Endothelial cell of umbilical vein (primary cell): Measurements from ENCODE around the gene C22orf39. TPM values are rescaled to one million over a fixed set of nuclear protein-coding genes. Genes with fewer than 3 reads are reported as not detected.

Source experiments
- BruUV-seq: library from RNA; stranded (reverse); fragments of 400-500 nt; replicated peaks from 2 replicates; lab custom pipeline; 2021; lab: Mats Ljungman, UMichigan
- CTCF ChIA-PET: fragments of 300-600, 350-600 bp; sonication (Branson Sonifier 250); formaldehyde crosslinking; loops from one replicate; lab custom pipeline; 2021; ENCODE audit warnings: antibody characterized with exemption, inconsistent platforms; lab: Charles Lee
- POLR2A ChIA-PET: fragments of 300-600, 350-600 bp; sonication (Branson Sonifier 250); formaldehyde crosslinking; loops from one replicate; lab custom pipeline; 2021; ENCODE audit warnings: antibody characterized with exemption, inconsistent platforms; lab: Charles Lee
- DNase-seq: peaks from one replicate; pipeline ENCODE4 v3.0.0-alpha.2; 2011; ENCODE audit warnings: low read depth, low spot score
- FAIRE-seq: peaks from 2 replicates; lab custom pipeline; 2011; peaks lifted over from hg19 to GRCh38; lab: Jason Lieb, UNC
- H2AFZ ChIP-seq: 2 replicates; pipeline ENCODE4 v1.6.0; 2012; ENCODE audit warnings: low read depth, low read length, control low read depth, inconsistent platforms
- H3K27ac ChIP-seq: 2 replicates; pipeline ENCODE4 v1.5.1; 2011; ENCODE audit warnings: low read depth, mild to moderate bottlenecking, control low read depth, low read length, moderate library complexity; ENCODE audit not compliant: insufficient read depth
- H3K27me3 ChIP-seq, 2 experiments: 2 replicates each; pipeline versions ENCODE4 v1.6.0 to v1.6.1; 2011; ENCODE audit warnings: low read length in 2 of 2, mixed read lengths in 1 of 2; ENCODE audit not compliant: control insufficient read depth in 2 of 2, insufficient read depth in 2 of 2
- H3K36me3 ChIP-seq, 2 experiments: 2 replicates in 1 of 2; 3 replicates in 1 of 2; pipeline ENCODE4 v1.5.1; 2011; ENCODE audit warnings: low read length in 2 of 2, mild to moderate bottlenecking in 1 of 2, moderate library complexity in 1 of 2; ENCODE audit not compliant: control insufficient read depth in 2 of 2, insufficient read depth in 2 of 2; ENCODE audit errors: extremely low read depth in 1 of 2
- H3K4me1 ChIP-seq: 3 replicates; pipeline ENCODE4 v1.5.1; 2011; ENCODE audit warnings: mild to moderate bottlenecking, low read length; ENCODE audit not compliant: control insufficient read depth, insufficient read depth; ENCODE audit errors: extremely low read depth
- H3K4me2 ChIP-seq: 2 replicates; pipeline ENCODE4 v1.6.1; 2011; ENCODE audit warnings: low read length, control low read depth, mixed read lengths; ENCODE audit not compliant: insufficient read depth
- H3K4me3 ChIP-seq, 3 experiments: fragments of 200-600 bp in 1 of 3; sonication (generic), shearing (Covaris generic) in 1 of 3; replicated peaks in 1 of 3; 2 replicates each; pipeline ENCODE4 v1.5.1; 2011 to 2016; ENCODE audit warnings: control low read depth in 3 of 3, low read length in 3 of 3, mild to moderate bottlenecking in 2 of 3, inconsistent platforms in 1 of 3, low read depth in 1 of 3, moderate library complexity in 1 of 3; ENCODE audit not compliant: insufficient read depth in 1 of 3
- H3K79me2 ChIP-seq: 2 replicates; pipeline ENCODE4 v1.6.0; 2012; ENCODE audit warnings: low read length, inconsistent platforms; ENCODE audit not compliant: control insufficient read depth, insufficient read depth
- H3K9ac ChIP-seq: replicated peaks from 2 replicates; pipeline ENCODE3; 2011; ENCODE audit warnings: low read length, control low read depth; ENCODE audit not compliant: insufficient read depth; ENCODE audit errors: extremely low read depth
- H3K9me1 ChIP-seq: replicated peaks from 3 replicates; pipeline ENCODE4 v1.6.0; 2011; ENCODE audit warnings: mild to moderate bottlenecking, low read length; ENCODE audit not compliant: control insufficient read depth, insufficient read depth; ENCODE audit errors: extremely low read depth
- H3K9me3 ChIP-seq: replicated peaks from 2 replicates; pipeline ENCODE4 v1.5.1; 2012; ENCODE audit warnings: low read length, inconsistent platforms; ENCODE audit not compliant: control insufficient read depth, insufficient read depth
- H4K20me1 ChIP-seq: replicated peaks from 2 replicates; pipeline ENCODE3; 2011; ENCODE audit warnings: mild to moderate bottlenecking, low read length; ENCODE audit not compliant: control insufficient read depth, insufficient read depth; ENCODE audit errors: extremely low read depth
- CTCF ChIP-seq, 2 donors: IDR thresholded peaks; 1 replicate in 1 of 2; 2 replicates in 1 of 2; pipeline ENCODE4 v1.5.1; 2011; ENCODE audit warnings: low read length in 2 of 2, mild to moderate bottlenecking in 2 of 2, moderate library complexity in 2 of 2, control low read depth in 1 of 2, inconsistent platforms in 1 of 2, low read depth in 1 of 2; ENCODE audit not compliant: insufficient read depth in 1 of 2; ENCODE audit errors: extremely low read depth in 1 of 2
- EZH2 ChIP-seq: IDR thresholded peaks from 2 replicates; pipeline ENCODE4 v1.6.1; 2012; ENCODE audit warnings: borderline replicate concordance, low read depth, mild to moderate bottlenecking, moderate library complexity, low read length, inconsistent platforms; ENCODE audit not compliant: severe bottlenecking
- FOS ChIP-seq: IDR thresholded peaks from 2 replicates; pipeline ENCODE4 v1.6.1; 2011; ENCODE audit warnings: mild to moderate bottlenecking, low read length, moderate library complexity, borderline replicate concordance; ENCODE audit not compliant: insufficient read depth
- GATA2 ChIP-seq: IDR thresholded peaks from 2 replicates; pipeline ENCODE4 v1.7.0; 2011; ENCODE audit warnings: low read depth, mild to moderate bottlenecking, moderate library complexity, mixed read lengths, low read length; ENCODE audit not compliant: insufficient read length, insufficient read depth
- JUN ChIP-seq: IDR thresholded peaks from 2 replicates; pipeline ENCODE4 v1.6.1; 2011; ENCODE audit warnings: borderline replicate concordance, low read depth; ENCODE audit not compliant: insufficient read length, insufficient read depth
- MYC ChIP-seq: IDR thresholded peaks from one replicate; pipeline ENCODE4 v1.6.1; 2011; ENCODE audit warnings: mild to moderate bottlenecking, low read depth, low read length
- POLR2A ChIP-seq: IDR thresholded peaks from 2 replicates; pipeline ENCODE4 v1.6.1; 2012; ENCODE audit warnings: low read depth, mild to moderate bottlenecking, control low read depth, low read length
- dilution Hi-C: fragments of 300-500 bp; cut with MboI; formaldehyde crosslinking; loops from one replicate; pipeline ENCODE4 v1.15.0; 2019; ENCODE audit warnings: low sequenced_read_pairs; ENCODE audit not compliant: extremely low pct_ligation_motif_present
- intact Hi-C: fragments of 100-400 bp; cut with micrococcal nuclease; formaldehyde crosslinking; loops from one replicate; pipeline ENCODE4 v1.10.0; 2022
- polyA plus RNA-seq, 4 experiments: library from polyadenylated mRNA; depleted of rRNA in 3 of 4; stranded (reverse) in 3 of 4; unstranded in 1 of 4; fragments of >200 nt; gene quantifications; 2 replicates each; pipeline versions ENCODE4 v1.2.1 to v1.2.3, GENCODE V29; 2011 to 2012; ENCODE audit warnings: missing spikeins in 1 of 4
- total RNA-seq: library from RNA; stranded (reverse); gene quantifications from 2 replicates; pipeline ENCODE4 v1.2.3, GENCODE V29; 2021

Gene C22orf39
- total and polyA plus RNA-seq, 2 donors (not counting 3 experiments of a cell fraction or from before 2014, with no cell fraction given) = 26.1 to 28.0 TPM

GRCh38 chr22:19495562-19496323 is 48.2 kb upstream of the C22orf39 start:
- Histone ChIP-seq H3K9ac (no peak overlapping the region), H4K20me1 (no peaks in the 10 kb centered on the region), H3K9me1 (no peaks in the 10 kb centered on the region), H3K36me3 (peaks cover 0 to 6% of the 10 kb centered on the region in 2 experiments), H3K4me3 (no peak overlapping the region), H3K27ac (no peak overlapping the region), H3K4me1 (no peaks in the 10 kb centered on the region), H2AFZ (no peak overlapping the region), H3K9me3 (no peaks in the 10 kb centered on the region), H3K79me2 (no peaks in the 10 kb centered on the region), H3K4me2 (no peak overlapping the region), H3K27me3 (no peaks in the 10 kb centered on the region)
- BruUV-seq = no TSS peak
- dilution Hi-C loops = no loop called here
- no peak for TF ChIP-seq POLR2A
- peak; percentile 24 to 37 for TF ChIP-seq CTCF (IDR thresholded peaks at IDR 0.05; ENCODE audit: extremely low read depth in 1 of 2, insufficient read depth in 1 of 2, low read depth in 1 of 2, low read length in 2 of 2)
- TF ChIP-seq GATA2 = no peak
- TF ChIP-seq FOS = no peak
- TF ChIP-seq JUN = no peak
- TF ChIP-seq MYC = no peak
- no peak for TF ChIP-seq EZH2
- DNase-seq = peak; percentile 69
- ChIA-PET POLR2A (interaction anchor here (2.0 kb wide), 1 partner anchor 134 kb away, joined by 6 read pairs; no protein-coding TSS in a partner anchor), CTCF (interaction anchor here (0.6 to 6.6 kb wide), 46 partner anchors 9 to 235 kb away, joined by 3 to 358 read pairs (median 6); partner anchors contain the start of genes CDC45 and CLDN5)
- FAIRE-seq = peak; percentile 48
- intact Hi-C loops = loop anchor here (1.0 kb wide), 1 partner anchor 135 kb away; no protein-coding TSS in a partner anchor
